Prostate gland (tissue), 2 donors: Measurements from ENCODE around the gene PRR23E. TPM values are rescaled to one million over a fixed set of nuclear protein-coding genes. Genes with fewer than 3 reads are reported as not detected.

ENCODE experiments used
- DNase-seq: peaks from one replicate; pipeline ENCODE4 v3.0.0-alpha.2; 2019; ENCODE audit warnings: low spot score
- H3K27ac ChIP-seq, 2 donors: fragments of 200-600 bp; sonication (generic); 2 replicates each; pipeline ENCODE4 v1.5.1; 2017 to 2019
- H3K27me3 ChIP-seq: fragments of 200-600 bp; sonication (generic); replicated peaks from 2 replicates; pipeline ENCODE4 v1.5.1; 2019; ENCODE audit not compliant: insufficient read depth
- H3K36me3 ChIP-seq, 2 donors: fragments of 200-600 bp; sonication (generic); 1 replicate in 1 of 2; 2 replicates in 1 of 2; pipeline versions ENCODE4 v1.5.1 to v1.8.1; 2017 to 2019
- H3K4me1 ChIP-seq: fragments of 200-600 bp; sonication (generic); replicated peaks from 2 replicates; pipeline ENCODE4 v1.5.1; 2019
- H3K4me3 ChIP-seq, 2 donors: fragments of 200-600 bp; sonication (generic); 2 replicates each; pipeline ENCODE4 v1.5.1; 2017 to 2019
- H3K9me3 ChIP-seq: fragments of 200-600 bp; sonication (generic); 2 replicates; pipeline ENCODE4 v1.5.1; 2017
- POLR2A ChIP-seq: fragments of 450-650 bp; IDR thresholded peaks from one replicate; pipeline ENCODE4 v1.6.1; 2016; ENCODE audit warnings: antibody characterized with exemption, mild to moderate bottlenecking
- POLR2AphosphoS5 ChIP-seq: sonication (generic); formaldehyde crosslinking; IDR thresholded peaks from one replicate; pipeline ENCODE4 v1.6.1; 2017; ENCODE audit warnings: antibody characterized with exemption
- WGBS: methylation state at CpG from one replicate; pipeline ENCODE4 v1.1.5; 2018; 5-methylcytosine and 5-hydroxymethylcytosine counted together
- intact Hi-C: fragments of 100-400 bp; cut with DNase I; formaldehyde crosslinking; loops from one replicate; pipeline ENCODE4 v1.14.2; 2022
- total RNA-seq, 2 donors: library from RNA; depleted of rRNA; stranded (reverse); fragments of >200 nt; gene quantifications; one replicate each; pipeline ENCODE4 v1.1.0, GENCODE V29; 2016
- TF ChIP-seq, protein P1 (sequence below), 4 experiments: fragments of 200-600 bp in 2 of 4; fragments of 450-650 bp in 2 of 4; sonication (generic) in 2 of 4; IDR thresholded peaks; 1 replicate in 3 of 4; 2 replicates in 1 of 4; pipeline ENCODE4 v1.5.1; 2016 to 2019; ENCODE audit warnings: antibody characterized with exemption in 4 of 4, mild to moderate bottlenecking in 2 of 4, moderate library complexity in 2 of 4

Gene PRR23E
- total RNA-seq, 2 donors from 2014 or later: not detected

DNA sequence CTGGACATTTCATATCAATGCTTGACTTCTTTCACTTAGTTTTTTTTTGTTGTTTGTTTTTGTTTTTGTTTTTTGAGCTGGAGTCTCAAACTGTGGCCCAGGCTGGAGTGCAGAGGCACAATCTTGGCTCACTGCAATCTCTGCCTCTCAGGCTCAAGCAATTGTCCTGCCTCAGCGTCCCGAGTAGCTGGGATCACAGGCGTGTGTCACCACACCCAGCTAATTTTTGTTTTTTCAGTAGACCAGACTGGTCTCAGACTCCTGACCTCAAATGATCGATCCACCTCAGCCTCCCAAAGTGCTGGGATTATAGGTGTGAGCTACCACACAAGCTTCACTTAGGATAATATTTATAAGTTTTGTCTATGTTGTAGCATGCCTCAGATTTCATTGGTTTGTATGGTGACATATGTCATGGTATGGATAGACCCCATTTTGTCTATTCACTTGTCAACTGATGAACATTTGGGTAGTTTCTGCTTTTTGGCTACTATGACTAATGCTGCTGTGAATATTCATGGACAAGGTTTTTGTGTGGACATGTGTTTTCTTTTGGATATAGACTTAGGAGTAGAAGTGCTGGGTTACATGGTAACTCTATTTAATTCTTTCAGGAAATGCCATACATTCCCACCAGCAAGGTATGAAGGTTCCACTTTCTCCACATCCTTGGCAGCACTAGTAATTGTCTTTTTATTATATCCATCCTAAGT lies 6.8 kb upstream of the PRR23E start:
- DNase-seq: no peak
- Histone ChIP-seq H3K4me1 (no peaks in the 10 kb centered on the region), H3K27ac (no peak overlapping the region), H3K36me3 (no peaks in the 10 kb centered on the region), H3K9me3 (no peaks in the 10 kb centered on the region), H3K27me3 (no peaks in the 10 kb centered on the region), H3K4me3 (no peak overlapping the region)
- intact Hi-C loops: no loop called here
- TF ChIP-seq POLR2A (no peak), POLR2AphosphoS5 (no peak)
- TF ChIP-seq, protein P1, sequence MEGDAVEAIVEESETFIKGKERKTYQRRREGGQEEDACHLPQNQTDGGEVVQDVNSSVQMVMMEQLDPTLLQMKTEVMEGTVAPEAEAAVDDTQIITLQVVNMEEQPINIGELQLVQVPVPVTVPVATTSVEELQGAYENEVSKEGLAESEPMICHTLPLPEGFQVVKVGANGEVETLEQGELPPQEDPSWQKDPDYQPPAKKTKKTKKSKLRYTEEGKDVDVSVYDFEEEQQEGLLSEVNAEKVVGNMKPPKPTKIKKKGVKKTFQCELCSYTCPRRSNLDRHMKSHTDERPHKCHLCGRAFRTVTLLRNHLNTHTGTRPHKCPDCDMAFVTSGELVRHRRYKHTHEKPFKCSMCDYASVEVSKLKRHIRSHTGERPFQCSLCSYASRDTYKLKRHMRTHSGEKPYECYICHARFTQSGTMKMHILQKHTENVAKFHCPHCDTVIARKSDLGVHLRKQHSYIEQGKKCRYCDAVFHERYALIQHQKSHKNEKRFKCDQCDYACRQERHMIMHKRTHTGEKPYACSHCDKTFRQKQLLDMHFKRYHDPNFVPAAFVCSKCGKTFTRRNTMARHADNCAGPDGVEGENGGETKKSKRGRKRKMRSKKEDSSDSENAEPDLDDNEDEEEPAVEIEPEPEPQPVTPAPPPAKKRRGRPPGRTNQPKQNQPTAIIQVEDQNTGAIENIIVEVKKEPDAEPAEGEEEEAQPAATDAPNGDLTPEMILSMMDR (IDR thresholded peaks at IDR 0.05): no peak
- WGBS: 92% methylated on average over 4 of the region's 4 CpGs

DNA sequence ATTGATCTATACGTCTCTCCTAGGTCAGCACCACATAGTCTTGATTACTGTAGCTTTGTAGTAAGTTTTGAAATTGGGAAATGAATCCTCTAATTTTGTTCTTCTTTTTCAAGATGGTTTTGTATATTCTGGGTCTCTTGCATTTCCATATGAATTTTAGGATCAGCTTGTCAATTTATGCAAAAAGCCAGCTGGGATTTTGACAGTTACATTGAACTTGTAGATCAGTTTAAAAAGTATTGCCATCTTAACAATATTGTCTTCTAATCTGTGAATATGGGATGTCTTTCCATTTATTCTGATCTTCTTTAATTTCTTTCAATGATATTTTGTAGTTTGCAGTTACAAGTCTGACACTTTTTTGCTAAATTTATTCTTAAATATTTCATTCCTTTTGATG lies 5.6 kb upstream of the PRR23E start:
- DNase-seq: no peak
- Histone ChIP-seq H3K4me1 (no peaks in the 10 kb centered on the region), H3K4me3 (no peak overlapping the region), H3K36me3 (no peaks in the 10 kb centered on the region), H3K27ac (no peak overlapping the region), H3K9me3 (no peaks in the 10 kb centered on the region), H3K27me3 (no peaks in the 10 kb centered on the region)
- no peak for TF ChIP-seq POLR2A
- TF ChIP-seq, protein P1 (IDR thresholded peaks at IDR 0.05): no peak
- TF ChIP-seq POLR2AphosphoS5: no peak
- 77% methylated on average over 1 of the region's 1 CpG for WGBS
- intact Hi-C loops: no loop called here

DNA sequence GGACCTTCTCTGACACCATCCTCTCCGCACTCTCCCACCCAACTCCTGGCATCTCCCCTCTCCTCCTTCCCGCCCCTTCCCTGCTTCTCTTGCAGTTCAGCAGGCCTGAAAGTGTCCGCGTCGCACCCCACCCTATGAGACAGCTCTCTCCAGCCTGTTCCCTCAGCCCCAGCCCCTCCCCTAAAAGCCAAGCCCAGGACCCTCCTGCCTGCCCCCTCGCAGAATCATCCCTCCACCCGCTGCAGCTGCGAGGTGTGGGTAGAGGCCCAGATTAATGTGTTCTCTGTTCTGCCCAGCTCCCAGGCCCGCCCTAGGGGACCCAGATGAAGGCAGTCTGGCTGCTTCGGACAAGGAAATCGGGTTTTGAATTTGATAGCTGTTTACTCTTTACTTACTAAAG lies 410 bp downstream of the PRR23E start:
- no peak for DNase-seq

DNA sequence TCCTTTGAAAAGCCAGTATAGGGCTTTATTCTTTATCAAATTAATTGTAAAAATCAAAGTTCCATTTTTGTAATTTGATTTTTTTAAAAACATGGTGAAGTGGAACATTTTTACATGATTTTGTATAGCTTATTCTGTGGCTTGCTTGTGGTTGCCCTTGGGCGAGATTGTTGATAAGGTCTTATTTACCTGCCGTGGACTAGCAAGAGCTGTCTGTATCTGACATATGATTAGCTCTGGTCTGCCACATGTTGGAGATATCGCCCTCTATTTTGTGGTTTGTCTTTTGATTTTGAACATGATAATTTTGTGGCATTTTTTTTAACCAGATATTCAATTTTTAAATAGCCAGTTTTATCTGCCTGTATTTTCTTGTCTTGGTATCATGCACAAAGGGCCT lies 844 bp downstream of the PRR23E start:
- intact Hi-C loops: no loop called here
- Histone ChIP-seq H3K27ac (no peak overlapping the region), H3K36me3 (no peaks in the 10 kb centered on the region), H3K4me3 (no peak overlapping the region), H3K4me1 (no peaks in the 10 kb centered on the region), H3K27me3 (no peaks in the 10 kb centered on the region), H3K9me3 (no peaks in the 10 kb centered on the region)
- DNase-seq: no peak
- 61% methylated on average over 3 of the region's 3 CpGs for WGBS
- TF ChIP-seq, protein P1 (IDR thresholded peaks at IDR 0.05): no peak
- TF ChIP-seq POLR2AphosphoS5: no peak
- no peak for TF ChIP-seq POLR2A

More for the DNA sequence above, 410 bp downstream of the PRR23E start:
- Histone ChIP-seq H3K9me3 (no peaks in the 10 kb centered on the region), H3K4me3 (no peak overlapping the region), H3K27me3 (no peaks in the 10 kb centered on the region), H3K4me1 (no peaks in the 10 kb centered on the region), H3K36me3 (no peaks in the 10 kb centered on the region), H3K27ac (no peak overlapping the region)
- intact Hi-C loops: no loop called here
- WGBS: 70% methylated on average over 11 of the region's 11 CpGs
- TF ChIP-seq POLR2AphosphoS5 (no peak), POLR2A (no peak)
- TF ChIP-seq, protein P1 (IDR thresholded peaks at IDR 0.05): no peak

DNA sequence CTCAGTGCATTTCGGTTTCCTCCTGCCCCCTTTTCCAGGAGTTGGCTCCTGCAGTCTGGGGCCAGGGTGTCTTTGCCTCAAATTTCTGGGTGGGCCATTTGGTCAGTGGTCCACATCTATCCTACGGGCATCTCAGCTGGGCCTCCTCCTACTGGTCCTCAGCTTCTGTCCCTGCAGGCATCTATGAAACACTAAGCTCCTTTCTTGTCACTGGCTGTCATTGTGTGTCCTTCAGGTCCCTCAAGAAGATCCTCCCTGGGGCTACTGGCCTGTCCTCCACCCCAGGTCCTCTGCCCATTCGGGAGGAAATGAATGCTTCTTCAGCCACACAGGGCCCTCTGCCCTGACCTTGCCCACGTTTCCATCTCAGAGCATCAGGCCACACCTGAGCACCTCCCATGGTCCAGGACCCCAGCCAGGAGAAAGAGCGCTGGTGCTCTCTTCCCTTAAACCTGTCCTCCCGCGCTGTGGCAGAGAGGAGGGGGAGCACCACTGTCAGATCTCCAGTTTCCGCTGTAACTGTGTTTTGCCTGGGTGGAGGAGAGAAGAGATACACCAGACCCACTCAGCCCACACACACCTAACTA lies 1.8 kb downstream of the PRR23E start:
- no peaks in the 10 kb centered on the region for H3K9me3 ChIP-seq
- H3K27me3 ChIP-seq: no peaks in the 10 kb centered on the region
- H3K4me1 ChIP-seq: no peaks in the 10 kb centered on the region
- no peak overlapping the region for H3K4me3 ChIP-seq
- no peak overlapping the region for H3K27ac ChIP-seq
- intact Hi-C loops: no loop called here
- DNase-seq: no peak
- WGBS: 84% methylated on average over 8 of the region's 8 CpGs
- H3K36me3 ChIP-seq: no peaks in the 10 kb centered on the region
- TF ChIP-seq POLR2A (no peak), POLR2AphosphoS5 (no peak)
- TF ChIP-seq, protein P1 (IDR thresholded peaks at IDR 0.05): no peak
